ENCODE results near the gene PALM.
A peak's percentile ranks its signal among the peaks of the same experiment; 100 is the strongest.
"Not testable (repeated sequence)": the region's sequence is repeated elsewhere in the genome, so short reads cannot be mapped to it uniquely, and the experiment has no call there.

Gene PALM

DNA sequence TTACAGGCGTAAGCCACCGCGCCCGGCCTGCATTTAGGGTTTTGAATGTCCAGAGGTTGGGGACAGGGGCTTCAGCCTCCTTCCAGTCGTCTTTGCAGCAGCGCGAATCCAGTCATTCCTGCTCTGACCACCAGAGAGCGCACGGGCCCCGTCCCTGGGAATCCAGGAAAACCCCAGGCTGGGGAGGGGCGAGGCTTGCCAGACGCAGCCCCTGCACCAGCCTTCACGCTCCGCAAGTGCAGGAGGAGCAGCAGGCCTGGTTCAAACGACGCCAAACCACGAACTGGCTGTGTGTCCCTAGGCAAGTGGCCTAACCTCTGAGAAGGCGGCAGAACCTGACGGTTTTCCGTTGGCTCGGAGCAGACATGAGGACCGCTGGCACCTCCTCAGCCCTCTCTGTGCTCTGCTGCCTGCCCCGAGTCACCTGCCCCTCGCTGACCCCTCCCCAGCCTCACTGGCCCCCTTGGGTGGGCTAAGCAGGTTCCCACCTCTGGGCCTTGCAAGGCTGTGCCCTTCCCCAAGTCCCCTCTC is 43.8 kb upstream of the PALM start:
- no peak overlapping the region for H3K27ac ChIP-seq (ENCODE audit: low read depth, low read length, poor library complexity, severe bottlenecking)
- no peaks in the 10 kb centered on the region for H3K9me3 ChIP-seq (ENCODE audit: low read length)
- H3K9me2 ChIP-seq (ENCODE audit: low read depth, low read length), result no peaks in the 10 kb centered on the region
- H3K4me3 ChIP-seq (ENCODE audit: low read depth, low read length, poor library complexity, severe bottlenecking), result no peak overlapping the region
- H3K27me3 ChIP-seq (ENCODE audit: insufficient read depth, low read length), result no peaks in the 10 kb centered on the region; the same call in 1 of the 2 replicates
- no peaks in the 10 kb centered on the region; the same call in 1 of the 2 replicates for H3K36me3 ChIP-seq (ENCODE audit: insufficient read depth, low read length)
- no peak for TF ChIP-seq EZH2 (IDR thresholded peaks at IDR 0.05; ENCODE audit: borderline replicate concordance, low read length)
- TF ChIP-seq, protein P1, sequence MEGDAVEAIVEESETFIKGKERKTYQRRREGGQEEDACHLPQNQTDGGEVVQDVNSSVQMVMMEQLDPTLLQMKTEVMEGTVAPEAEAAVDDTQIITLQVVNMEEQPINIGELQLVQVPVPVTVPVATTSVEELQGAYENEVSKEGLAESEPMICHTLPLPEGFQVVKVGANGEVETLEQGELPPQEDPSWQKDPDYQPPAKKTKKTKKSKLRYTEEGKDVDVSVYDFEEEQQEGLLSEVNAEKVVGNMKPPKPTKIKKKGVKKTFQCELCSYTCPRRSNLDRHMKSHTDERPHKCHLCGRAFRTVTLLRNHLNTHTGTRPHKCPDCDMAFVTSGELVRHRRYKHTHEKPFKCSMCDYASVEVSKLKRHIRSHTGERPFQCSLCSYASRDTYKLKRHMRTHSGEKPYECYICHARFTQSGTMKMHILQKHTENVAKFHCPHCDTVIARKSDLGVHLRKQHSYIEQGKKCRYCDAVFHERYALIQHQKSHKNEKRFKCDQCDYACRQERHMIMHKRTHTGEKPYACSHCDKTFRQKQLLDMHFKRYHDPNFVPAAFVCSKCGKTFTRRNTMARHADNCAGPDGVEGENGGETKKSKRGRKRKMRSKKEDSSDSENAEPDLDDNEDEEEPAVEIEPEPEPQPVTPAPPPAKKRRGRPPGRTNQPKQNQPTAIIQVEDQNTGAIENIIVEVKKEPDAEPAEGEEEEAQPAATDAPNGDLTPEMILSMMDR (IDR thresholded peaks at IDR 0.05; ENCODE audit: low read length), result peak; percentile 81
- H4K20me1 ChIP-seq (ENCODE audit: insufficient read depth, low read length), result no peaks in the 10 kb centered on the region
- peaks cover 28% of the 10 kb centered on the region for H3K79me2 ChIP-seq (ENCODE audit: insufficient read depth, low read length)
- no peak overlapping the region for H3K9ac ChIP-seq (ENCODE audit: low read length)
- no peaks in the 10 kb centered on the region for H3F3A ChIP-seq (ENCODE audit: insufficient read depth, low read length)
- peaks cover 36% of the 10 kb centered on the region for H3K4me1 ChIP-seq (ENCODE audit: insufficient read depth, low read length, severe bottlenecking)
- no peak overlapping the region for H2AFZ ChIP-seq (ENCODE audit: low read length)
- H3K4me2 ChIP-seq (ENCODE audit: low read length), result no peak overlapping the region; the same call in 1 of the 2 replicates

DNA sequence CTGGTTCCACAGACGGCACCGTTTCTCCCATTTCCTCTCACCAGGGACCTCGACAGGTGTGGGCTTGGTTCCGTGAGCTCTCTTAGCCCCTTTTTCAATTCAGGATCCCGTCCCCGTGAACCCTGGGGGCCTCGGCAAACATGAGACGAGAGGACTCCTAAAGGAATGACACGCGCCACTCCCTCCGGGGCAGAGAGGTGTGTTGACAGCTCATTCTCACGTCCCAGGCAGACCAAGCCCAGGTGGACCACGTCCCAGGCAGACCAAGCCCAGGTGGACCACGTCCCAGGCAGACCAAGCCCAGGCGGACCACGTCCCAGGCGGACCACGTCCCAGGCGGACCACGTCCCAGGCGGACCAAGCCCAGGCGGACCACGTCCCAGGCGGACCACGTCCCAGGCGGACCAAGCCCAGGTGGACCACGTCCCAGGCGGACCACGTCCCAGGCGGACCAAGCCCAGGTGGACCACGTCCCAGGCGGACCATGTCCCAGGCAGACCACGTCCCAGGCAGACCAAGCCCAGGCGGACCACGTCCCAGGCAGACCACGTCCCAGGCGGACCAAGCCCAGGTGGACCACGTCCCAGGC is 41.7 kb upstream of the PALM start:
- not testable (repeated sequence) for H3K9me2 ChIP-seq (ENCODE audit: low read depth, low read length); H4K20me1 ChIP-seq (ENCODE audit: insufficient read depth, low read length); H3K27ac ChIP-seq (ENCODE audit: low read depth, low read length, poor library complexity, severe bottlenecking); H3F3A ChIP-seq (ENCODE audit: insufficient read depth, low read length); H3K9ac ChIP-seq (ENCODE audit: low read length); H3K27me3 ChIP-seq (ENCODE audit: insufficient read depth, low read length); H3K9me3 ChIP-seq (ENCODE audit: low read length); H2AFZ ChIP-seq (ENCODE audit: low read length); H3K79me2 ChIP-seq (ENCODE audit: insufficient read depth, low read length); H3K4me2 ChIP-seq (ENCODE audit: low read length); H3K4me3 ChIP-seq (ENCODE audit: low read depth, low read length, poor library complexity, severe bottlenecking); H3K36me3 ChIP-seq (ENCODE audit: insufficient read depth, low read length)
- peaks cover 20% of the 10 kb centered on the region for H3K4me1 ChIP-seq (ENCODE audit: insufficient read depth, low read length, severe bottlenecking)

DNA sequence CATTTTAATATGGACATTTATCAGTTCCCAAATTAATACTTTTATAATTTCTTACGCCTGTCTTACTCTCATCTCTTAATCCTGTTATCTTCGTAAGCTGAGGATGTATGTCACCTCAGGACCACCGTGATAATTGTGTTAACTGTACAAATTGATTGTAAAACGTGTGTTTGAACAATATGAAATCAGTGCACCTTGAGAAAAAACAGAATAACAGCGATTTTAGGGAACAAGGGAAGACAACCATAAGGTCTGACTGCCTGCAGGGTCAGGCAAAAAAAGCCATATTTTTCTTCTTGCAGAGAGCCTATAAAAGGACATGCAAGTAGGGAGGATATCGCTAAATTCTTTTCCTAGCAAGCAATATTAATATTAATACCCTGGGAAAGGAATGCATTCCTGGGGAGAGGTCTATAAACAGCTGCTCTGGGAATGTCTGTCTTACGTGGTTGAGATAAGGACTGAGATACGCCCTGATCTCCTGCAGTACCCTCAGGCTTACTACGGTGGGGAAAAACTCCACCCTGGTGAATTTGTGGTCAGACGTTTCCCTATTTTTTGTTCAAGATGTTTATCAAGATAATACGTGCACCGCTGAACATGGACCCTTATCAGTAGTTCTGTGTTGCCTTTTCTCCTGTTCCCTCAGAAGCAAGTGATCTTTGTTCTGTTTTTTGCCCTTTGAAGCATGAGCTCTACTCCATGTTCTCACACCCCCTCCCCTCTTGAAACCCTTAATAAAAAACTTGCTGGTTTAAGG is 39.9 kb upstream of the PALM start:
- not testable (repeated sequence) for H3K9me3 ChIP-seq (ENCODE audit: low read length); H3K79me2 ChIP-seq (ENCODE audit: insufficient read depth, low read length); H3K27ac ChIP-seq (ENCODE audit: low read depth, low read length, poor library complexity, severe bottlenecking); H3K27me3 ChIP-seq (ENCODE audit: insufficient read depth, low read length); H3K9ac ChIP-seq (ENCODE audit: low read length); H3K4me3 ChIP-seq (ENCODE audit: low read depth, low read length, poor library complexity, severe bottlenecking); H3F3A ChIP-seq (ENCODE audit: insufficient read depth, low read length); H4K20me1 ChIP-seq (ENCODE audit: insufficient read depth, low read length); H3K36me3 ChIP-seq (ENCODE audit: insufficient read depth, low read length); H3K4me2 ChIP-seq (ENCODE audit: low read length); H3K9me2 ChIP-seq (ENCODE audit: low read depth, low read length); H2AFZ ChIP-seq (ENCODE audit: low read length)
- H3K4me1 ChIP-seq (ENCODE audit: insufficient read depth, low read length, severe bottlenecking), result peaks cover 14% of the 10 kb centered on the region

DNA sequence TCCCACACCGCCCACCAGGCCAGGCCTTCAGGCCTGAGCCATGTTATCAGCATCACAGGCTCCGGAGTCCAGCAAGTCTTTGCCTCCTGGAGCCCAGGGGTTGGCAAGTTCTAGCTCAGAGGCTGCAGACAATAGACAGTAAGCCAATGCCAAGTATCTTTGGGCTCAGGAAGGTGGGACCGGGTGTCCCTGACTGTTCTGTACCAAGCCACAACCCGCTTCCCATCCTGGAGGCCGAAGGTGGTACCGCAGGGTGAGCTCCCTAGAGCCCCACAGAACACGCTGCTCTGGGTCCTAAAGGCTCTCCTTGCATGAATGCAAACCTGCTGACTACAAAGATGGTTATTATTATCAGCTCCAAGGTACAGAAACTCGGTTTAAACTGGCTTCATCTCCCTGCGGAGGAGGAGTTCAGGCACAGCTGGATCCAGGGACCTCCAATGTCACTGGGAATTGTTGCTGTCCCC is 38.1 kb upstream of the PALM start:
- no peak overlapping the region for H3K4me2 ChIP-seq (ENCODE audit: low read length)

More for the DNA sequence above, 38.1 kb upstream of the PALM start:
- TF ChIP-seq, protein P1 (IDR thresholded peaks at IDR 0.05; ENCODE audit: low read length), result no peak
- TF ChIP-seq EZH2 (IDR thresholded peaks at IDR 0.05; ENCODE audit: borderline replicate concordance, low read length), result no peak
- no peak overlapping the region for H2AFZ ChIP-seq (ENCODE audit: low read length)
- no peaks in the 10 kb centered on the region for H3K4me1 ChIP-seq (ENCODE audit: insufficient read depth, low read length, severe bottlenecking)
- H3K36me3 ChIP-seq (ENCODE audit: insufficient read depth, low read length), result no peaks in the 10 kb centered on the region
- H3K27me3 ChIP-seq (ENCODE audit: insufficient read depth, low read length), result peaks cover 4% of the 10 kb centered on the region; the same call in 1 of the 2 replicates
- H4K20me1 ChIP-seq (ENCODE audit: insufficient read depth, low read length), result no peaks in the 10 kb centered on the region
- H3K4me3 ChIP-seq (ENCODE audit: low read depth, low read length, poor library complexity, severe bottlenecking), result no peak overlapping the region
- no peaks in the 10 kb centered on the region for H3K9me2 ChIP-seq (ENCODE audit: low read depth, low read length)
- H3K9me3 ChIP-seq (ENCODE audit: low read length), result no peaks in the 10 kb centered on the region
- no peaks in the 10 kb centered on the region for H3F3A ChIP-seq (ENCODE audit: insufficient read depth, low read length)
- H3K79me2 ChIP-seq (ENCODE audit: insufficient read depth, low read length), result no peaks in the 10 kb centered on the region
- H3K27ac ChIP-seq (ENCODE audit: low read depth, low read length, poor library complexity, severe bottlenecking), result no peak overlapping the region
- no peak overlapping the region for H3K9ac ChIP-seq (ENCODE audit: low read length)

Measured in OCI-LY1 (cell line).